Esophagus muscularis mucosa (tissue), 4 donors: Measurements from ENCODE around the gene LRP8. TPM values are rescaled to one million over a fixed set of nuclear protein-coding genes. Genes with fewer than 3 reads are reported as not detected.

Experiments used
- DNase-seq: peaks from one replicate; pipeline ENCODE4 v3.0.0-alpha.2; 2017; ENCODE audit errors: extremely low spot score
- H3K27ac ChIP-seq, 4 donors: fragments of 200-600 bp; sonication (generic); replicated peaks in 1 of 4; 1 replicate in 3 of 4; 2 replicates in 1 of 4; pipeline ENCODE4 v1.5.1; 2016 to 2019; ENCODE audit warnings: mild to moderate bottlenecking in 1 of 4
- H3K27me3 ChIP-seq, 4 donors: fragments of 200-600 bp; sonication (generic); one replicate each; pipeline versions ENCODE4 v1.5.1 to v1.6.0; 2016 to 2019
- H3K36me3 ChIP-seq, 4 donors: fragments of 200-600 bp; sonication (generic); one replicate each; pipeline ENCODE4 v1.5.1; 2016 to 2019
- H3K4me1 ChIP-seq, 4 donors: fragments of 200-600 bp; sonication (generic); one replicate each; pipeline ENCODE4 v1.5.1; 2016 to 2019
- H3K4me3 ChIP-seq, 4 donors: fragments of 200-600 bp; sonication (generic); 1 replicate in 2 of 4; 2 replicates in 2 of 4; pipeline ENCODE4 v1.5.1; 2016 to 2019; ENCODE audit warnings: mild to moderate bottlenecking in 4 of 4, moderate library complexity in 1 of 4
- H3K9me3 ChIP-seq, 4 donors: fragments of 200-600 bp; sonication (generic); 1 replicate in 3 of 4; 2 replicates in 1 of 4; pipeline ENCODE4 v1.5.1; 2016 to 2019
- CTCF ChIP-seq, 3 experiments: fragments of 200-600 bp in 2 of 3; fragments of 450-650 bp in 1 of 3; sonication (generic) in 2 of 3; IDR thresholded peaks; one replicate each; pipeline ENCODE4 v1.5.1; 2017 to 2019; ENCODE audit warnings: antibody characterized with exemption in 3 of 3, mild to moderate bottlenecking in 2 of 3, moderate library complexity in 1 of 3
- EP300 ChIP-seq: sonication (generic); formaldehyde crosslinking; IDR thresholded peaks from one replicate; pipeline ENCODE4 v1.6.1; 2017; ENCODE audit warnings: antibody characterized with exemption
- POLR2A ChIP-seq: fragments of 450-650 bp; IDR thresholded peaks from one replicate; pipeline ENCODE4 v1.6.1; 2017; ENCODE audit warnings: antibody characterized with exemption, moderate library complexity, mild to moderate bottlenecking, low read depth
- POLR2AphosphoS5 ChIP-seq, 2 donors: sonication (generic); formaldehyde crosslinking; IDR thresholded peaks; one replicate each; pipeline ENCODE4 v1.6.1; 2017; ENCODE audit warnings: antibody characterized with exemption in 2 of 2
- WGBS: methylation state at CpG from one replicate; pipeline ENCODE4 v1.1.5; 2018; 5-methylcytosine and 5-hydroxymethylcytosine counted together
- intact Hi-C: fragments of 100-400 bp; cut with DNase I; formaldehyde crosslinking; loops from one replicate; pipeline ENCODE4 v1.15.1; 2023
- total RNA-seq, 4 donors: library from RNA; depleted of rRNA; stranded (reverse); fragments of >200 nt; gene quantifications; one replicate each; pipeline versions ENCODE4 v1.1.0 to v1.2.1, GENCODE V29; 2016

Gene LRP8
- total RNA-seq, 4 donors from 2014 or later: 0.83 to 6.0 (median 1.9) TPM

DNA sequence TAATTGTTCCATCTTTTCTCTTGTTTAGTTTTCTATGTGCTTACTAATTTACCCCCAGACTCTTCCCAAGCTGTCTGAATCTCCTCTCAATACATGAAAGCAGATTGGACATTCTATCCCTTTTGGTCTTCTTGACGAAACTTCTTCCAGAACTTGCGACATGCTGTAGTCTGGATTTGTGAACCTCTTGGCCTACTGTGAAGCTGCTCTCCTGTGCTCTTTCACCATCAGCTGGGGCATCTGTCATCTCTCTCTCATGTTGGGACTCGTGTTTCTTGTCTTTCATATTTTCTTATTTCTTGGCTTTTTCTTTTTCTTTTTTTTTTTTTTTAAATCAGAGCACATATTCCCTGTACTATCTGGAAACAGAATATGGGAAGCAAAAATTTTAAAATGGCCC is 124.4 kb downstream of the LRP8 start:
- 91% methylated on average over 3 of the region's 3 CpGs for WGBS
- TF ChIP-seq POLR2A (no peak), POLR2AphosphoS5 (IDR thresholded peaks at IDR 0.05) (no peak), EP300 (no peak), CTCF (IDR thresholded peaks at IDR 0.05) (no peak)
- peaks cover 28 to 79% (median 54%) of the 10 kb centered on the region in 4 donors for H3K36me3 ChIP-seq
- H3K27me3 ChIP-seq: no peaks in the 10 kb centered on the region
- H3K4me1 ChIP-seq: peaks cover 9 to 12% (median 10%) of the 10 kb centered on the region in 4 donors
- no peak for DNase-seq
- H3K4me3 ChIP-seq: no peak overlapping the region
- intact Hi-C loops: no loop called here
- H3K27ac ChIP-seq: no peak overlapping the region
- H3K9me3 ChIP-seq: peaks cover 0 to 4% (median 0%) of the 10 kb centered on the region in 4 donors

- no peaks in the 10 kb centered on the region for H3K9me3 ChIP-seq
- DNase-seq: no peak
- peak overlapping the region; percentile 97 to 100 (median 98) for H3K27ac ChIP-seq
- H3K27me3 ChIP-seq: no peaks in the 10 kb centered on the region
- intact Hi-C loops: no loop called here
- peak overlapping the region in 3 of 4 donors; percentile 82 to 99 (median 99) for H3K4me3 ChIP-seq
- peaks cover 33 to 42% (median 39%) of the 10 kb centered on the region in 4 donors for H3K4me1 ChIP-seq
- H3K36me3 ChIP-seq: peaks cover 6 to 27% (median 23%) of the 10 kb centered on the region in 4 donors
- 55% methylated on average over 4 of the region's 4 CpGs for WGBS
- TF ChIP-seq CTCF (IDR thresholded peaks at IDR 0.05) (no peak), POLR2A (no peak), EP300 (no peak), POLR2AphosphoS5 (IDR thresholded peaks at IDR 0.05) (peak; percentile 28 to 55)
Measured at GRCh38 chr1:53198241-53198651, 129.6 kb downstream of the LRP8 start.

GRCh38 chr1:53197291-53198200 is 130.3 kb downstream of the LRP8 start:
- peak overlapping the region; percentile 82 to 99 (median 92) for H3K4me3 ChIP-seq
- no peaks in the 10 kb centered on the region for H3K9me3 ChIP-seq
- H3K27ac ChIP-seq: peak overlapping the region; percentile 97 to 100 (median 98)
- DNase-seq: no peak
- 34% methylated on average over 13 of the region's 13 CpGs for WGBS
- H3K27me3 ChIP-seq: no peaks in the 10 kb centered on the region
- H3K4me1 ChIP-seq: peaks cover 33 to 42% (median 39%) of the 10 kb centered on the region in 4 donors
- intact Hi-C loops: no loop called here
- TF ChIP-seq POLR2A: no peak
- TF ChIP-seq CTCF (IDR thresholded peaks at IDR 0.05): no peak
- TF ChIP-seq POLR2AphosphoS5 (IDR thresholded peaks at IDR 0.05): no peak
- no peak for TF ChIP-seq EP300
- H3K36me3 ChIP-seq: peaks cover 0 to 20% (median 17%) of the 10 kb centered on the region in 4 donors

- intact Hi-C loops: no loop called here
- peak; percentile 98 for DNase-seq
- H3K4me1 ChIP-seq: peaks cover 33 to 42% (median 39%) of the 10 kb centered on the region in 4 donors
- H3K27ac ChIP-seq: peak within 1 kb of the TSS; percentile 97 to 100 (median 98)
- H3K36me3 ChIP-seq: peaks cover 0 to 13% (median 10%) of the 10 kb centered on the region in 4 donors
- WGBS: under 1% methylated on average over 14 of the region's 57 CpGs
- TF ChIP-seq CTCF (IDR thresholded peaks at IDR 0.05) (peak in 1 of 3 experiments; percentile 15), POLR2A (peak; percentile 96), POLR2AphosphoS5 (IDR thresholded peaks at IDR 0.05) (peak; percentile 97 to 99), EP300 (no peak)
- no peaks in the 10 kb centered on the region for H3K9me3 ChIP-seq
- H3K4me3 ChIP-seq: peak within 1 kb of the TSS; percentile 82 to 99 (median 92)
- H3K27me3 ChIP-seq: no peaks in the 10 kb centered on the region
Measured at GRCh38 chr1:53196485-53197290, 131.2 kb downstream of the LRP8 start, which contains the start of gene CPT2. TSS of gene CPT2 (plus strand) at chr1:53196824. CDS start at chr1:53196944, 120 bp downstream.
